Sigmoid colon (tissue), 4 donors: ENCODE results near the gene LEFTY1.

Experiments
- CTCF ChIP-seq, 4 experiments: fragments of 450-650 bp in 3 of 4; fragments of 200-600 bp in 1 of 4; IDR thresholded peaks; one replicate each; pipeline ENCODE4 v1.5.1; 2016 to 2019; ENCODE audit warnings: antibody characterized with exemption in 4 of 4, mild to moderate bottlenecking in 3 of 4, moderate library complexity in 2 of 4
- EP300 ChIP-seq, 4 donors: sonication (generic); formaldehyde crosslinking; IDR thresholded peaks; one replicate each; pipeline ENCODE4 v1.6.1; 2017; ENCODE audit warnings: antibody characterized with exemption in 4 of 4
- POLR2A ChIP-seq, 2 donors: fragments of 450-650 bp; IDR thresholded peaks; one replicate each; pipeline ENCODE4 v1.6.1; 2016; ENCODE audit warnings: antibody characterized with exemption in 2 of 2, mild to moderate bottlenecking in 2 of 2, moderate library complexity in 2 of 2
- POLR2AphosphoS5 ChIP-seq, 4 donors: sonication (generic); formaldehyde crosslinking; IDR thresholded peaks; one replicate each; pipeline ENCODE4 v1.6.1; 2017; ENCODE audit warnings: antibody characterized with exemption in 4 of 4

GRCh38 chr1:225845097-225845496, 43.8 kb downstream of the LEFTY1 start:
- TF ChIP-seq POLR2AphosphoS5 (IDR thresholded peaks at IDR 0.05) (no peak), POLR2A (IDR thresholded peaks at IDR 0.05) (no peak), EP300 (IDR thresholded peaks at IDR 0.05) (no peak), CTCF (IDR thresholded peaks at IDR 0.05) (no peak)
